OCI-LY1 (cell line): Measurements from ENCODE around the gene ALG3.

Source experiments
- H2AFZ ChIP-seq: fragments of 200-600 bp; sonication (generic), shearing (Covaris generic); 2 replicates; pipeline ENCODE4 v1.6.0; 2014; ENCODE audit warnings: antibody characterized with exemption, mild to moderate bottlenecking, low read length
- H3F3A ChIP-seq: fragments of 200-600 bp; sonication (generic), shearing (Covaris generic); 2 replicates; pipeline ENCODE4 v1.6.0; 2014; ENCODE audit warnings: mild to moderate bottlenecking, antibody characterized with exemption, low read length, moderate library complexity; ENCODE audit not compliant: insufficient read depth
- H3K27ac ChIP-seq: fragments of 200-600 bp; sonication (generic); 2 replicates; pipeline ENCODE4 v1.5.1; 2014; ENCODE audit warnings: low read length, mixed run types, mild to moderate bottlenecking, low read depth; ENCODE audit not compliant: poor library complexity, severe bottlenecking
- H3K27me3 ChIP-seq: fragments of 200-600 bp; sonication (generic); 2 replicates; pipeline ENCODE4 v1.6.0; 2014; ENCODE audit warnings: antibody characterized with exemption, mild to moderate bottlenecking, low read length, moderate library complexity; ENCODE audit not compliant: insufficient read depth
- H3K36me3 ChIP-seq: fragments of 200-600 bp; sonication (generic); 2 replicates; pipeline ENCODE4 v1.6.1; 2014; ENCODE audit warnings: mild to moderate bottlenecking, antibody characterized with exemption, low read length, moderate library complexity, mixed read lengths; ENCODE audit not compliant: insufficient read depth
- H3K4me1 ChIP-seq: fragments of 200-600 bp; sonication (generic); 2 replicates; pipeline ENCODE4 v1.5.1; 2014; ENCODE audit warnings: mild to moderate bottlenecking, low read length, moderate library complexity; ENCODE audit not compliant: insufficient read depth, severe bottlenecking
- H3K4me2 ChIP-seq: fragments of 200-600 bp; sonication (generic), shearing (Covaris generic); 2 replicates; pipeline ENCODE4 v1.6.1; 2014; ENCODE audit warnings: low read length
- H3K4me3 ChIP-seq: fragments of 200-600 bp; sonication (generic); 2 replicates; pipeline ENCODE4 v1.5.1; 2014; ENCODE audit warnings: low read length, low read depth, mild to moderate bottlenecking, mixed read lengths; ENCODE audit not compliant: poor library complexity, severe bottlenecking
- H3K79me2 ChIP-seq: fragments of 200-600 bp; shearing (Covaris generic); 2 replicates; pipeline ENCODE4 v1.6.1; 2016; ENCODE audit warnings: mixed run types, low read length, mixed read lengths; ENCODE audit not compliant: insufficient read depth
- H3K9ac ChIP-seq: fragments of 200-600 bp; sonication (generic), shearing (Covaris generic); 2 replicates; pipeline ENCODE4 v1.6.1; 2014; ENCODE audit warnings: mild to moderate bottlenecking, low read length, mixed read lengths
- H3K9me2 ChIP-seq: fragments of 200-600 bp; sonication (generic), shearing (Covaris generic); 2 replicates; pipeline ENCODE4 v1.6.1; 2014; ENCODE audit warnings: low read depth, mild to moderate bottlenecking, low read length, mixed read lengths
- H3K9me3 ChIP-seq: fragments of 200-600 bp; shearing (Covaris generic); 2 replicates; pipeline ENCODE4 v1.6.1; 2014; ENCODE audit warnings: low read length, mixed read lengths
- H4K20me1 ChIP-seq: fragments of 200-600 bp; sonication (generic), shearing (Covaris generic); 2 replicates; pipeline ENCODE4 v1.6.0; 2016; ENCODE audit warnings: mild to moderate bottlenecking, low read length; ENCODE audit not compliant: insufficient read depth
- CTCF ChIP-seq: fragments of 200-600 bp; sonication (generic), shearing (Covaris generic); IDR thresholded peaks from 2 replicates; pipeline ENCODE4 v1.5.1; 2017; ENCODE audit warnings: mild to moderate bottlenecking, antibody characterized with exemption, low read length, moderate library complexity, mixed read lengths
- EZH2 ChIP-seq: fragments of 200-600 bp; sonication (generic), shearing (Covaris generic); IDR thresholded peaks from 2 replicates; pipeline ENCODE4 v1.8.0; 2017; ENCODE audit warnings: borderline replicate concordance, mixed run types, mild to moderate bottlenecking, antibody characterized with exemption, low read length, moderate library complexity, mixed read lengths

ALG3 gene

GRCh38 chr3:184237211-184237610 lies 11.6 kb downstream of the ALG3 start:
- no peaks in the 10 kb centered on the region for H3F3A ChIP-seq
- no peak overlapping the region for H3K4me2 ChIP-seq
- H3K9me3 ChIP-seq: no peaks in the 10 kb centered on the region
- TF ChIP-seq CTCF (no peak), EZH2 (no peak)
- no peak overlapping the region for H3K9ac ChIP-seq
- no peak overlapping the region for H3K27ac ChIP-seq
- H3K4me3 ChIP-seq: no peak overlapping the region
- peaks cover 9% of the 10 kb centered on the region for H3K27me3 ChIP-seq
- H4K20me1 ChIP-seq: no peaks in the 10 kb centered on the region
- H3K4me1 ChIP-seq: no peaks in the 10 kb centered on the region
- H2AFZ ChIP-seq: no peak overlapping the region
- no peaks in the 10 kb centered on the region for H3K9me2 ChIP-seq
- peaks cover 3% of the 10 kb centered on the region for H3K36me3 ChIP-seq
- no peaks in the 10 kb centered on the region for H3K79me2 ChIP-seq

- H3K9me2 ChIP-seq: no peaks in the 10 kb centered on the region
- H3K36me3 ChIP-seq: no peaks in the 10 kb centered on the region
- H3K27me3 ChIP-seq: peaks cover 9% of the 10 kb centered on the region
- H3K4me3 ChIP-seq: no peak overlapping the region
- no peaks in the 10 kb centered on the region for H3F3A ChIP-seq
- H3K27ac ChIP-seq: no peak overlapping the region
- H4K20me1 ChIP-seq: no peaks in the 10 kb centered on the region
- no peaks in the 10 kb centered on the region for H3K79me2 ChIP-seq
- no peaks in the 10 kb centered on the region for H3K4me1 ChIP-seq
- H3K4me2 ChIP-seq: no peak overlapping the region
- H3K9ac ChIP-seq: no peak overlapping the region
- H2AFZ ChIP-seq: no peak overlapping the region
- no peaks in the 10 kb centered on the region for H3K9me3 ChIP-seq
- TF ChIP-seq EZH2 (no peak), CTCF (no peak)
Observed at GRCh38 chr3:184236636-184237035, 12.1 kb downstream of the ALG3 start.

GRCh38 chr3:184236033-184236410 lies 12.7 kb downstream of the ALG3 start:
- H3K27ac ChIP-seq: no peak overlapping the region
- H2AFZ ChIP-seq: no peak overlapping the region
- no peak overlapping the region for H3K4me2 ChIP-seq
- H3K4me3 ChIP-seq: no peak overlapping the region
- H3K36me3 ChIP-seq: no peaks in the 10 kb centered on the region
- H3K9me3 ChIP-seq: no peaks in the 10 kb centered on the region
- H3K79me2 ChIP-seq: no peaks in the 10 kb centered on the region
- no peak overlapping the region for H3K9ac ChIP-seq
- H3K9me2 ChIP-seq: no peaks in the 10 kb centered on the region
- H3F3A ChIP-seq: no peaks in the 10 kb centered on the region
- H4K20me1 ChIP-seq: no peaks in the 10 kb centered on the region
- TF ChIP-seq CTCF (no peak), EZH2 (no peak)
- no peaks in the 10 kb centered on the region for H3K4me1 ChIP-seq
- H3K27me3 ChIP-seq: peaks cover 9% of the 10 kb centered on the region
